ENCODE data around the gene PCDHGC5. TPM values are rescaled to one million over a fixed set of nuclear protein-coding genes. Genes with fewer than 3 reads are reported as not detected.

PCDHGC5 gene
- total and polyA plus RNA-seq, 5 experiments from 2014 or later, result not detected

- ATAC-seq, result no peak
- H3K36me3 Mint-ChIP-seq, result peaks cover 0 to 4% (median 0%) of the 10 kb centered on the region in 3 donors
- H3K9me3 Mint-ChIP-seq, result no peaks in the 10 kb centered on the region
Observed at GRCh38 chr5:141510160-141510559, 21.3 kb downstream of the PCDHGC5 start.

DNA sequence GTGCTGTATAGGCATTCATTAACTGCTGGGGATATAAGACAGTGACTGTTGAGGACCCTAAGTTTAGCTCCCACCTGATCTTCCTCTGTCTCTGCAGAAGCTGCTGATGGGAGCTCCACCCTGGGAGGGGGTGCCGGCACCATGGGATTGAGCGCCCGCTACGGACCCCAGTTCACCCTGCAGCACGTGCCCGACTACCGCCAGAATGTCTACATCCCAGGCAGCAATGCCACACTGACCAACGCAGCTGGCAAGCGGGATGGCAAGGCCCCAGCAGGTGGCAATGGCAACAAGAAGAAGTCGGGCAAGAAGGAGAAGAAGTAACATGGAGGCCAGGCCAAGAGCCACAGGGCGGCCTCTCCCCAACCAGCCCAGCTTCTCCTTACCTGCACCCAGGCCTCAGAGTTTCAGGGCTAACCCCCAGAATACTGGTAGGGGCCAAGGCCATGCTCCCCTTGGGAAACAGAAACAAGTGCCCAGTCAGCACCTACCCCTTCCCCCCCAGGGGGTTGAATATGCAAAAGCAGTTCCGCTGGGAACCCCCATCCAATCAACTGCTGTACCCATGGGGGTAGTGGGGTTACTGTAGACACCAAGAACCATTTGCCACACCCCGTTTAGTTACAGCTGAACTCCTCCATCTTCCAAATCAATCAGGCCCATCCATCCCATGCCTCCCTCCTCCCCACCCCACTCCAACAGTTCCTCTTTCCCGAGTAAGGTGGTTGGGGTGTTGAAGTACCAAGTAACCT is 22.1 kb downstream of the PCDHGC5 start:
- Mint-ChIP-seq H3K4me3 (no peak overlapping the region), H3K4me1 (peaks cover 20 to 56% (median 38%) of the 10 kb centered on the region in 4 donors), H3K27me3 (no peaks in the 10 kb centered on the region), H3K27ac (peak overlapping the region in 3 of 10 donors; percentile 9 to 83 (median 24)), H3K36me3 (peaks cover 0 to 4% (median 2%) of the 10 kb centered on the region in 3 donors), H3K9me3 (no peaks in the 10 kb centered on the region)
- no peak for DNase-seq
- POLR2A ChIA-PET, result no interaction called here
- ATAC-seq, result no peak

More at GRCh38 chr5:141510160-141510559, 21.3 kb downstream of the PCDHGC5 start:
- Mint-ChIP-seq H3K4me1 (peaks cover 20 to 52% (median 30%) of the 10 kb centered on the region in 4 donors), H3K27me3 (no peaks in the 10 kb centered on the region), H3K4me3 (no peak overlapping the region), H3K27ac (peak overlapping the region in 1 of 10 donors; percentile 44)
- POLR2A ChIA-PET, result interaction anchor here (0.7 kb wide), 1 partner anchor 164 kb away, joined by 3 read pairs; no protein-coding TSS in a partner anchor
- DNase-seq, result no peak

GRCh38 chr5:141511771-141512325 is 23.0 kb downstream of the PCDHGC5 start:
- POLR2A ChIA-PET, result interaction anchor here (0.8 to 2.1 kb wide), 2 partner anchors 183 to 191 kb away, joined by 3 to 13 read pairs; partner anchors contain the start of gene TAF7
- Mint-ChIP-seq H3K9me3 (no peaks in the 10 kb centered on the region), H3K27me3 (no peaks in the 10 kb centered on the region), H3K27ac (peak overlapping the region in 2 of 10 donors; percentile 34 to 83), H3K4me1 (peaks cover 22 to 61% (median 46%) of the 10 kb centered on the region in 4 donors), H3K4me3 (peak overlapping the region in 7 of 10 donors; percentile 29 to 91 (median 88)), H3K36me3 (peaks cover 0 to 5% (median 4%) of the 10 kb centered on the region in 3 donors)
- peak in 2 of 10 donors; percentile 12 to 14 for DNase-seq
- no peak for ATAC-seq

GRCh38 chr5:141512390-141512910 is 23.6 kb downstream of the PCDHGC5 start:
- DNase-seq (peak; percentile 64 to 88 (median 77)), ATAC-seq (peak; percentile 52 to 58)
- POLR2A ChIA-PET, result interaction anchor here (0.8 to 2.1 kb wide), 4 partner anchors 11 to 192 kb away, joined by 3 to 13 read pairs (median 6); partner anchors contain the start of genes HDAC3, RELL2 and TAF7
- peak overlapping the region; percentile 82 to 95 (median 90) for H3K4me3 Mint-ChIP-seq
- peaks cover 0 to 5% (median 4%) of the 10 kb centered on the region in 3 donors for H3K36me3 Mint-ChIP-seq
- H3K9me3 Mint-ChIP-seq, result no peaks in the 10 kb centered on the region
- peaks cover 24 to 57% (median 49%) of the 10 kb centered on the region in 4 donors for H3K4me1 Mint-ChIP-seq
- peak overlapping the region in 9 of 10 donors; percentile 40 to 91 (median 82) for H3K27ac Mint-ChIP-seq
- no peaks in the 10 kb centered on the region for H3K27me3 Mint-ChIP-seq

GRCh38 chr5:141512911-141513626 is 24.2 kb downstream of the PCDHGC5 start:
- Mint-ChIP-seq H3K4me1 (peaks cover 24 to 53% (median 49%) of the 10 kb centered on the region in 4 donors), H3K9me3 (no peaks in the 10 kb centered on the region), H3K36me3 (peaks cover 0 to 6% (median 4%) of the 10 kb centered on the region in 3 donors), H3K27ac (peak overlapping the region; percentile 55 to 94 (median 84)), H3K27me3 (no peaks in the 10 kb centered on the region), H3K4me3 (peak overlapping the region; percentile 82 to 95 (median 90))
- ATAC-seq, result peak; percentile 46 to 48
- POLR2A ChIA-PET, result interaction anchor here (0.8 to 2.1 kb wide), 4 partner anchors 11 to 193 kb away, joined by 3 to 13 read pairs (median 6); partner anchors contain the start of genes HDAC3, RELL2 and TAF7
- peak in 4 of 10 donors; percentile 12 to 37 (median 29) for DNase-seq

GRCh38 chr5:141513627-141514329 is 24.9 kb downstream of the PCDHGC5 start:
- H3K4me1 Mint-ChIP-seq, result peaks cover 24 to 53% (median 49%) of the 10 kb centered on the region in 4 donors
- H3K4me3 Mint-ChIP-seq, result peak overlapping the region; percentile 82 to 95 (median 90)
- H3K9me3 Mint-ChIP-seq, result no peaks in the 10 kb centered on the region
- H3K27me3 Mint-ChIP-seq, result no peaks in the 10 kb centered on the region
- peak in 9 of 10 donors; percentile 17 to 76 (median 41) for DNase-seq
- peak; percentile 60 to 68 for ATAC-seq
- POLR2A ChIA-PET, result interaction anchor here (0.7 to 2.1 kb wide), 5 partner anchors 10 to 193 kb away, joined by 3 to 13 read pairs (median 5); partner anchors contain the start of genes HDAC3, RELL2 and TAF7
- H3K36me3 Mint-ChIP-seq, result peaks cover 0 to 7% (median 4%) of the 10 kb centered on the region in 3 donors
- H3K27ac Mint-ChIP-seq, result peak overlapping the region; percentile 55 to 94 (median 84)

DNA sequence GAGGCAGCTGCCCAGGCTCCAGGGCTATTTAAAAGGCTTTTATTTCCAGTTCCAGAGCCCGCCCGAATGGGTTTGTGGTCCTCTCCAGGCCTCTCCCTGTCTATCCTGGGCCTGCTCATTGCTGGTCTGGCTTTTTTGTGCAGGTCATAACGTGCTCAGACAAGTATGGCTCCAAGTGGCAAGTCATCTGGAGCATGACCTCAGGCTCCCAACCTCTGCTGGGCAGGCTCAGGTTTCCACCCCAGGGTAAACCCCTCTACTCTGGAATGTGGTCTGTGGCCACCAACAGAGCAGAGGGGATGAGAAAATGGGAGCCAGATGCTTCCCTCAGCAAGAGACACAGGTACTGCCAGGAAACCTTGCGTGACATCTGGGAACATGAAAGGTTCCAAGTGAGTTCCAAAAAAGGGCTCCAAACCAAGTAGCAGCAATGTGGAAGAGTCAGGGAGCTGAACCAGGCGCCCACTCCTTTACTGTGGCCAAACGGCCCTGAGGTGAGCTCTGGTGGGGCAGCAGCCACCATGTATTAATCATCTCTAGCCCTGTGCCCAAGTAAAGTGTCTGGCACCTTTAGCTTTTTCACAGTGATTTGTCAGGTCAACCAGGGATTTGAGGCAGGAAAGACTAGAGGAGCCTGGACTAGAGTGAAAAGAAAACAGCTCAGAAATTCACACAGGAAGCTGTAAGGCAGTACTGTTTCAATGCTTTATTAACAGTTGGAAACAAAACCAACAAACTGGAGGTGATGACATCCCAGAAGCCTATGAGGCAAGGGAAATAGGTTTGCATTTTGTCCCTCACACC is 25.7 kb downstream of the PCDHGC5 start:
- Mint-ChIP-seq H3K36me3 (peaks cover 0 to 7% (median 4%) of the 10 kb centered on the region in 3 donors), H3K9me3 (no peaks in the 10 kb centered on the region), H3K4me1 (peaks cover 22 to 50% (median 45%) of the 10 kb centered on the region in 4 donors), H3K4me3 (peak overlapping the region; percentile 31 to 95 (median 89)), H3K27me3 (no peaks in the 10 kb centered on the region), H3K27ac (peak overlapping the region in 8 of 10 donors; percentile 2 to 83 (median 67))
- DNase-seq (no peak), ATAC-seq (no peak)
- POLR2A ChIA-PET, result interaction anchor here (0.7 to 1.9 kb wide), 2 partner anchors 48 to 194 kb away, joined by 3 to 4 read pairs; partner anchors contain the start of gene TAF7

DNA sequence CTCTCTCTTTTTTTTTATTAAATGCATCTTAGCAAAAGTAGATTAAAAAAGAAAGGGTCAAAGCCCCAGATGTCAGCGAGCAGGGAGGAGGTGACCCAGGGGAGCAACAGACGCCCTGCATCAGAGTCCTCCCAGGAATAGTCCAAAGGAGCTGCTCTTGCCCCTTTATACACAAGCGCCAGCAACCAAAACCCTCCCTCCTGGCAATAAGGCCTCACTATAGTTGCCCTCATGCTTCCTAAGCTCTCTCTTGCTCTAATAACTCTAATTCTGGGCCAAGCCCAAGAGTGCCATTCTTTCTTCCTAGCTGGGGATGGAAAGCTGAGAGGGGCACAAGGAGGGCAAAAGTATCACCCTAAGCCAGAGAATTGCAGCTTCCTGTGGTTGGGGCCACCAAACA is 26.3 kb downstream of the PCDHGC5 start:
- H3K4me1 Mint-ChIP-seq, result peaks cover 22 to 50% (median 44%) of the 10 kb centered on the region in 4 donors
- peak overlapping the region; percentile 20 to 83 (median 66) for H3K27ac Mint-ChIP-seq
- H3K27me3 Mint-ChIP-seq, result no peaks in the 10 kb centered on the region
- no peaks in the 10 kb centered on the region for H3K9me3 Mint-ChIP-seq
- no peak for ATAC-seq
- H3K36me3 Mint-ChIP-seq, result peaks cover 0 to 10% (median 4%) of the 10 kb centered on the region in 3 donors
- DNase-seq, result no peak
- POLR2A ChIA-PET, result interaction anchor here (1.9 kb wide), 1 partner anchor 195 kb away, joined by 4 read pairs; the partner anchor contains the start of gene TAF7
- H3K4me3 Mint-ChIP-seq, result no peak overlapping the region

GRCh38 chr5:141515946-141516671 is 27.2 kb downstream of the PCDHGC5 start:
- Mint-ChIP-seq H3K4me3 (no peak overlapping the region), H3K27me3 (no peaks in the 10 kb centered on the region), H3K9me3 (no peaks in the 10 kb centered on the region), H3K27ac (peak overlapping the region in 9 of 10 donors; percentile 29 to 83 (median 59)), H3K4me1 (peaks cover 22 to 50% (median 46%) of the 10 kb centered on the region in 4 donors), H3K36me3 (peaks cover 0 to 15% (median 4%) of the 10 kb centered on the region in 3 donors)
- ATAC-seq (no peak), DNase-seq (no peak)
- POLR2A ChIA-PET, result interaction anchor here (1.9 kb wide), 1 partner anchor 196 kb away, joined by 4 read pairs; the partner anchor contains the start of gene TAF7

- ATAC-seq (no peak), DNase-seq (no peak)
- Mint-ChIP-seq H3K36me3 (peaks cover 0 to 20% (median 4%) of the 10 kb centered on the region in 3 donors), H3K4me3 (no peak overlapping the region), H3K4me1 (peaks cover 22 to 50% (median 46%) of the 10 kb centered on the region in 4 donors), H3K27me3 (no peaks in the 10 kb centered on the region), H3K9me3 (no peaks in the 10 kb centered on the region), H3K27ac (peak overlapping the region in 5 of 10 donors; percentile 43 to 83 (median 63))
- POLR2A ChIA-PET, result interaction anchor here (1.9 kb wide), 1 partner anchor 196 kb away, joined by 4 read pairs; the partner anchor contains the start of gene TAF7
Observed at GRCh38 chr5:141516672-141517025, 27.8 kb downstream of the PCDHGC5 start.

All from naive thymus-derived CD8-positive, alpha-beta T cell (primary cell).